GM21360 (cell line): Measurements from ENCODE around the gene SNX33.
"Not testable (repeated sequence)": the region's sequence is repeated elsewhere in the genome, so short reads cannot be mapped to it uniquely, and the experiment has no call there.

Experiments
- ATAC-seq: cut with Tn5 transposase; IDR thresholded peaks from one replicate; pipeline ENCODE4 v1.9.1; 2021; ENCODE audit warnings: mild to moderate bottlenecking, moderate library complexity; ENCODE audit not compliant: unreplicated experiment

SNX33 gene

DNA sequence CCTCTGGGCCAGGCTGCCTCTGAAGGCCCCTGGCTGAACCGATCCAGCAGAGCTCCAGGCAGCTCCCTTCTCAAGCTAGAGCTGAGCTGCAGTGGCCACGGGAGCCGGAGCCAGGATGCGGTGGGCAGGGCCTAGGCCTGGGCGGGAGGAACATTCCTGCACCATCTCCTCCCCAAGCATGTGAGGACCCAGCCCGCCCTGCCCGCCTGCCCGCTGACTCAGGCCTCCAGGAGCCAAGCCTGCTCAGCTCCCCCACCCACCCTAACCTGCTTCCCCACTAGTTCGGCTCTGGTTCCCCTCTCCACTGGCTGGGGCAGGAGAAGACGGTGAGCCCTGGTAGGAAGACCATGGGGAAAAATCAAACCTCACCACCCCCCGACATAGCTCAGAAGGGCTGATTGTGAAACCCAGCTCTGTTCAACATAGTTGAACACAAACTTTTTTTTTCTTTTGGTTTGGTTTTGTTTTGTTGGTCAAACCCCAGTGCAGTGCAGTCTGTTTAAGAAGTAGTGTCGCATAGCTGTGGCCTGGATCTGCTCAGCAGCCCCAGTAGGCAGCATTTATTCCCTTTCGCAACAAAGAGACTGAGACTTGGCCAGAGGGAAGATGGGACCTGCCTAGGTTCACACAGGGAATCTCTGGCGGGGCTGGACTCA lies 13.5 kb downstream of the SNX33 start:
- ATAC-seq, result no peak

DNA sequence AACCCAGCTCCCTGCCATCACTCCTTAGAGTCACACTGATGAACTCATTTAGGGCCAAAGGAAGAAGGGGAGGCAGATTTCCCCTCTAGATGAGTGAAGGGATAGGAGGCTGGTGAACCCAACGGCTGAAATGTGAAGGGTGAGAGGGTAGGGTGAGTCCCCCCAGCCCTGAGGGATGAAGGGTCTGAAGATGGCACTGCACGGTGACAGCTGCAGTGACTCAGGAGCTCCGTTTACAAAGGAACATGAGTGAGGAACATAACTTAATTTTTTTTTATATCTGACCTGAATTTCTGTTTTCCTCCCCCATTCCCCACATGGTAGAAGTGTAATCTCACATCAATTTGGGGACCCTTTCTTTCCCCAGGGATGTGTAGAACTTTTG lies 14.0 kb downstream of the SNX33 start:
- ATAC-seq, result no peak

DNA sequence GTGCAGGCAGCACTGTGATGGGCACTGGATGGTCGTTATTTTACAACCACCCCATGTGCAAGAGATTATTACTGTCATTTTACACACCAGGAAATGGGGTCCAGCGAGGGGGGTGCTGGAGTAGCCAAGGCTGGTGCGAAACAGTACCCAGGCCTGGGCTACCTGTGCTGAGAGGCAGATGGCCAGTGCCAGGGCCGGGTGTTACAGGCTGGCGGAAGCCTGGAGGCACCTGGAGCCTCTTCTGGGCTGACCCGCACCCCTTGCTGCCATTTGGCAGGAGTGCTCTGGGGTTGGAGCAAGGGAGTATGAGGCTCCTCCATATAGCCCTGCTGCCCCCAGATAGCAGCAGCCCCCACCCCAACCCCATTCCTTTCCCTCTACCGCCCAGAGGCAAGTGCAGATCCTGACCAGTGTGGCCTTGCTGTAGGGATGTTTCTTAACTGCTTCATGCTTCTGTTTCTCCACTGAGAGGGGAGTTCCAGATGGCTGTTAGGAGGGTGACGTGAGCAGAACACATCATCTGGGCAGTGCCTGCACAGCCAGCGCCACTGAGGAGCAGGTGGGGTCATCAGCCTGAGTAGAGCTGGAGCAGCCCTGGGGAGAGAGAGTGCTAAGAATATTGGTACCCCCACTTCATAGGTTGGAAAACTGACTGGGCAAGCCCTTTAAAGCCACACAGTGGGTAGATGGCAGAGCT lies 15.3 kb downstream of the SNX33 start:
- ATAC-seq, result no peak

DNA sequence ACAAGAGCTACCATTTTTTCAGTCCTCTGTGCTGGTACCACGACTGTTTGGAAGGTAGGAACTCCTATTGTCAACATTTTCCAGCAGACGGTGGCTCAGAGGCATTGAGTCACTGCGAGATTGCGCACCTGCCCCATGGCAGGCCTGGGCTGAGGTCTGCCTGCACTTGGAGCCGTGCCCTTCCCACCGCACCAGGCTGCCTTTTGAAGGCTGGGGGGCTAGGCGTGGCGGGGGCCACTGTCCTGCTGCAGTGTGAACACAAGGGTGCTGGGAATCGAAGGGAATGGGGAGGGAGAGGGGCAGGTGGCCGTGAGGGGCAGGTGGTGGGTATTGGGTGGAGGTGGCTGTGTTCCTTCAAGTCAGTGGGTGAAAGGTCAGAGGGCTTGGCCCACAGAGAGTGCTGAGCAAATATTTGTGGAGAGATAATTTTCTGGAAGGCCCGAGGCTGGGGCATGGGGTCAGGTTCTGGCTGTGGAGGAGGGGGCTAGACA lies 16.3 kb downstream of the SNX33 start:
- no peak for ATAC-seq

DNA sequence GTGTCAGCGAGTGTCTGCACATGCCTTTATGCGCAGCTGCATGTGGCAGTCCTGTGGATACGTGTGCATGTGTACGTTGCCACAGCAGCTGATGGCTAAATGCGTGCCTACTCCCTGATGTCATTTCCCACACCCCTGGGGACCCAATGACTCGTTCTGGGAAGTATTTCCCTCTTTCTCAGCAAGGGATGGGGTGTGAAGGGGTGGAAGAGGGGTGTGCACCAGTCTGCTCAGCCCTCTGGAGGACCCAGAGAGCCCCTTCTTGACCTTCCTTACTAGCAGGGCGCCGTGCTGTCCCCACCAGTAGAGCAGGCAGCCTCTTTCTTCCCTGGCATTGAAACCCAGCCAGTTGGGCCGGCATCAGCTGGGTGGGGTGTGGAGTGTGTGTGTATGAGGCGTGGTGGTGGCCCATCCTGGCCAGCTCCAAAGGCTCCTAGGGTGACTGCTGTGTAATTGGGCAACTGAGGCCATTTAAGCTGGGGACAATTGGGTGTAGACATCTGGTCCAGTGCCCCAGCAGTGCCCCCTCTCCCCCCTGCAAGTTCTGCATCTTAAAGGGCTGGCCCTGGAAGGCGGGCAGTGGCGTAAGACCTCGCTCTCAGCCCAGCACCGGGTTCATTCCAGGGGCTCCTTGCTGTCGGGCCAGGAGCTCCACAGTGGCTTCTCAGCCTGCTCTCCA lies 19.2 kb downstream of the SNX33 start:
- ATAC-seq, result no peak

DNA sequence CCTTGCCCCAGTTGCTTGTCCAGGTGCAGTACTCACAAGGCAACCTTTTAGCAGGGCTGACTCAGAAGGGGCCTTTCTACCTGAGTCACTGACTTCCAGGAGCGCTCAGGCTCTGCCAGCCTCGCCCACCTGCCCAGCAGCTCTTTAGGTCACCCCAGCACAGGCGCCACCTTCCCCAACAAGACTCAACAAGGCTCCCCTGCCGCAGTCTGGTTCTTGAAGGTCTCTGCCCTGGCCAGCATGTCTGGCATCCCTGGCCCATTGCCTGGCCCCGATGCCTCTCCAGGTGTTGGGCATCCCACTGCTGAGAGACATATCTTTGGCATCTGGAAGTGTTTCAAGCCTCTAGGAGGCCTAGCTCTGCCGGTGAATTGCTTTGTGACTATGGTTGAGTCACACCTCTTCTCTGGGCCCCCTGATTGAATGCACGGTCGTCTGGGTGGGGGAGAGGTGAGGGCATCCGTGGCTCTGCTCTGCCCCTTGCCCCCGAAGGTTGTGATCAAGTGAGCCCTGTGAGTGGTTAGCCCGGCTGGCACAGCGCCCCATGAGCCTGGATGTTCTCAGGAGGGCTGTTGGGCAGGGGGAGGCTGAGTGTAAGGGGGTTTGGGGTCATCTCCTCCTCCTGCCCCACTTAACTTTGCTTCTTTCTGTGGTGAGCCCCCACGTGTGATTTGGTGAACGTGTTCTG lies 21.6 kb downstream of the SNX33 start:
- no peak for ATAC-seq

DNA sequence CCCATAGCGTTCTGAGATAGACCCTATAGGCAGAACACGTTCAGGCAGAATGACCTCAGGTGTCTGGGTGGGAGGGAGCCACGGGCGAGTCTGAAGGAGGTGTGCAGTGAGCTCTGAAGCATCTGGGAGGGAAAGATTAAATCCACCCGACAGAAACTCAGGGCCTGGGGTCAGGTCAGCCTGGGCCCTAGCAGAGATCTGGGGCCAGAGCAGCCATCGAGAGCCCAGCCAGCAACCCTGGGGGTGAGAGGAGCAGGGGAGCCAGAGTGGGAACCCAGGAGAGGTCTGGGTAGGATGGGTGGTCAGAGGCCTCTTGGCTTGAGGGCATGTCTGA lies 22.1 kb downstream of the SNX33 start:
- ATAC-seq, result no peak

DNA sequence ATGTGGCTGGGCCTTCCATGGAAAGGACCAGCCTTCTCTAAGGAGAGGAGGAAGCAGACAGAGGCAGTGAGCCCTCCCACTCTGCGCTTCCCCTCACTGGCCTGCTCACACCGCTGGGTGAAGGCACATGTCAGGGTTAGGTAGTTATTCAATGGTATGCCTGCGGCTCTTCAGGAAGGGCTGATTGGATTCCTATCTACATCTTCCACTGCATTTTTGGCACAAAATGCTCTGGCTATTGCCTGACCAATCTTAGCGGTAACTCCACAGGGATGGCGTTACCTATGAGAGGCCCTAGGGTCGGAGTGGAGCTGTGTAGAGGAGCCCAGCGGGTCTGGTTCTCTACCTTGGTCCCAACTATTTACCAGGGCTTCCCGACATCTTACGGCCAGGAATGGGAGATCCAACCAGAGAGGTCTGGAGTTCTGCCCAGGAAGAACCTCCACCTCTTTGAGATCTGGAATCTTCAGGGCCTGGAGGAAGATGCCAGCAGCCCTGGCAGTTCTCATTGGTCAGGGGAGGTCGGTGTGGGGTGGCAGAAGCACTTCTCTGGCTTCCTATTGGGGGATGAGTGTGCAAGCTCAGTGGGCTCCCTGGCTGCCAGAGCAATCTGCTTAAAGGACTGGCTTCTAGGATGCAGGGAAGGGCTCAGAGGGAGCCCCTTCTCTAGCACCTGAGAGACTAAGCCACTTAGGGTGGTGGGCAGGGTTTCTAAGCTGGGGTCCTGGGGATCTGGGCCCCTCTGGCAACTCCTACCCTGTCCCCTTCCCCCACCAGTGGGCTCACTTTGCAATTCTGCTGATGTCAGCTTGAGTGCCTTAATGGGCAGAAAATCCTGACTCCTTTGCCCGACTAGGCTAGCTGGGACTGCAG lies 24.3 kb downstream of the SNX33 start:
- ATAC-seq, result no peak

DNA sequence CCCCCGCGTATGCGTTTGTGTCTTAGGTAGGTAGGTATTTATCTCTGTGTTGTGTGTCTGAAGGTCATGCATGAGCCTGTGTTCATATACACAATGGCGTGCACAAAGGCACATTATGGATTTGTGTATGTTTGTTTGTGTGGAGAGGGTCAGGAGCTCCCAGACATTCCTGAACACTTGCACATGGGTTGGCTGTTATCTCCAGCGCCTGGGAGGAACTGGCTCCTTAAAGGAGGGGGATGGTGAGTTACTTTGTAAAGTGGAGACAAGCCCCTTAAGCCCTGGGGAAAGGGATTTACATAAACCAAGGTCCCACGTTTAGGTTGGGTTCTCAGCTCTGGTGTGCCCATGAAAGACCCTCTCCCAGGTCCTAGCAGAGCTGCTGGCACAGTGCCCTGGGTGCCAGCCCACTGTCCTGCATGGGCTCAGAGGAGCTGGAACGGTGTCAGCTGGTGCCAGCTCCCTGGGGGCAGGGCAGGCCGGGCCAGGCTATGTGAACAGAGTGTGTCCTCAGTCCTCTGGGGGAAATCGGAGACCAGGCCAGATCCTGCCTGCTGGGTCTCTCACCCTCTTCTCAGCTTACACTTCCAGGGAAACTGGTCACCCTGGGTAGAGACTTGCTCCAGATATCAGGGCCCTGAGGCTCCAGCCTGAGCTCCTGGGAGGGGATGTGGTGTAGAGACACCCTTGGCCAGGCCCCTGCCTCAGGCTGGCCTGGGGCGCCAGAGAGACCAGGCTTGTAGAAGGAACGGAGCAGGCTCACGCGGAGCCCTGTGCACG lies 25.1 kb downstream of the SNX33 start:
- ATAC-seq, result no peak

DNA sequence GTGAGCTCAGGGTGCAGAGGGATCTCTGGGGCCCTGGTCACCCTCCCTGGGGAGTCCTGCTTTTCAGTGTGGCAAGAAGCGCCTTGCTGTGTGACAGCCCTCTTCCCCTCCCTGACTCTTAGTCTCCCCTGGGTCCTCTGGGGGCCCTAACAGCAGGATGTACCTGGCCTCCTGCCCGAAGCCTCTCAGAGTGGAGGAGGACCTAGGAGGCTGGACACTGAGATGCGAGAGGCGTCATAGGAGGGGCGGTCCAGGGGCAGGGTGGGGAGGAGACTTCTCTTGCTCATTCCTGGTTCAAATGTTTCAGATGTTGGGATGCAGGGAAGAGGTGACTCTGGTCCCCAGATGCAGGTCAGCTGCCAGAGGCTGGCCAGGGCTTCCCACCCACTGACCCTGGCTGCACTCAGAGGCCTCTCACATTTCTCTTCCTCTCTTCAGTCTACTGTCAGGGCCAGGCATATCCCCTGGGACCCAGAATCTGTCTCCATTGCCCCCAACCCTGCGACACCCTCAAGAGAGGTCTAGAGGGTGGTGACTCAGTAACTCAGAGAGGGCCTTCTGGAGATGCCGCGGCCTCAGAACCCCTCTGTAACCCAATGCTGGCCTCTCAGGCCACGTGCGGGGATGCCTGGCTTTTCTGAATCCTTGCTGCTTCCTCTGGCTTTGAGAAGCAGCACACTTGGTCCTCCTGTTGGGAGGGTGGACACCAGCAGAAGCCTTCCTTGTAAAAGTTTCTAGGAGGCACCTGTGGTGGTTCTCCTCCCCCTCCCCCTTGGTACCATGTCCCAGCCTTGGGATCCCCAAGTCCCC lies 25.9 kb downstream of the SNX33 start:
- no peak for ATAC-seq

DNA sequence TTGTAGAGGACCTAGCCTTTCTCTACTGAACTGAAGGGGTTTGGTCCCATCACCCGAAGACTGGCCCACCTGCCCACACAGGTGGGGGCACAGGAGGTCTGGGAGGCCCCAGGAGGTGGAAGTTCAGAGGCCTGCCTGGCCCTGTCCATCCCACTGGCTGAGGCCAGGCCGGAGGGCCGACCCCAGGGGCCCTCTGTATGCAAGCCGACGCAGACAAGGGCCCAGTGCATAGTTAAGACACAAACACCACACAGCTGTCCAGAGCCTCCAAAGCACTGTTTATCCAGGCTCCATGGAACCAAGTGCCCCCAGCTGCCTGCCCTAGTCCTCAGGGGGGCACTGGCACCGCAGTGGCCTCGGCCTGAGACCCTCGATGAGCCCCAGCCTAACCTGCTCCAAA lies 26.7 kb downstream of the SNX33 start:
- no peak for ATAC-seq

DNA sequence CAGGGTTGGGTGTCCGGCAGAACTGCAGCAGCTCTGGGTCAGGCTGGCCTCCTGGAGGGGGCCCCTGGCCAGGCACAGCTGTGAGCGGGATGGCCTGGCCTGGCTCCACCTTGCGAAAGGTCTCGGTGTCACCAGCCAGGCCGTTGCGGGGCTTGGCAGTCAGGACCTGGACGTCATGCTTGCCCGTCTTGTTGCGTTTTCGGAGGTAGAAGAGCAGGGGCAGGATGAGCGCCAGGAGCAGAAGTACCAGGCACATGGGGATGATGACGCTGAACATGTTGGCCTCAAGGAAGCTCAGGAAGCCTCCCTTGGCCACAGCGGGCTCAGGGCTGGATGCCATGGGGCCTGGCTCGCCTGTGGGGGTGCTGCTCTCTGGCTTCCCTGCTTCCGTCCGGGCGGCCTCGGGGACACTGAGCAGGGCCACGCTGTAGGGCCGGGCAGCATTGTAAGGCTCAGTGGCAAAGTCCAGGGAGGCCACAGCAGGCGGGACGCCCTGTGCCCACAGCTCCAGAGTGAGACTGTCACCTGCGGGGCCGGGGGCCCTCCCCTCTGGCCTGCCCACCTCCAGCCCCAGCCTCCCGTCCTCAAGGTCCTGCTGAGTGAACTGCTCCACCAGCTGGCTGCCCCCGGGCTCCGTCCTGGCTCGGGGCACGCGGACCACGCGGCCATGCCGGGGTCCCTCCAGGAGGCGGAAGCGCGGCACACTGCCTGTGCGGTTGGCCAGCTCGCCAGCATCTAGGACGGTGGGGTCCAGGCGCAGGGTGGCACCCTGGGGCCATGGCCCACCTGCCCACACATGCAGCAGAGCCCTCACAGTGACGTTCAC lies 28.1 kb downstream of the SNX33 start:
- ATAC-seq, result no peak

DNA sequence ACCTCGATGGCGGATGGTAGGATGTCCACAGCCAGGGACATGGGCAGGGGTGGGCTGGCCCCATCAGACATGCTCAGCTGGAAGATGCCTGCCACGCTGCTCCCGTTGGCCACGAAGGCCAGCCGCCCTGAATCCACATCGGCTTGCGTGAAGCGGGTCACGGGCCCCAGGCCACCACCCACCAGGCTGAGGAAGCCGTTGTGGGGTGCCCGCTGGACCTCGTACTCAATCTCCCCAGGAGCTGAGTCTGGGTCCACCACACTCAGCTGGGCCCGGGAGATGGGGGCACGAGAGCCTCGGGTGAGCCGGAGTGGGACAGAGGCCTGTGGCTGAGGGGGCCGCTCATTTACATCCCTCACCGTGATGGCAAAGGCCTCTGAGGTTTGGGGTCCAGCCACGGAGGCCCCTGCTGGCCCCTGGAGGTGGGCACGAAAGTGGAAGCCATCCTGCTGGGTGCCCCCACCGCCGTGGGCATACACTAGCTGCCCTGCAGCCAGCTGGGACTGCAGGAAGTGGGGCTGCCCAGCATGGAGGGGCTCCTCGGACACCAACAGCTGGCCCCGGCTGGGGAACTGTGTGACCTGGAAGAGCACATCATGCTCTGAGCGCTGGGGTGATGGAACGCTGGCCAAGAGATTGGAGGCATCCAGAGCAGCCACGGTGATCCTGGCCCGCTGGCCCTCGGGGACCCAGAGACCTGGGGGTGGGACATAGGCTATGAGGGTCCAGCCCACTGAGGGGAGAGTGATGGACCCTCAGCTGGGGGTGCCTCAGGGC lies 29.2 kb downstream of the SNX33 start:
- no peak for ATAC-seq

DNA sequence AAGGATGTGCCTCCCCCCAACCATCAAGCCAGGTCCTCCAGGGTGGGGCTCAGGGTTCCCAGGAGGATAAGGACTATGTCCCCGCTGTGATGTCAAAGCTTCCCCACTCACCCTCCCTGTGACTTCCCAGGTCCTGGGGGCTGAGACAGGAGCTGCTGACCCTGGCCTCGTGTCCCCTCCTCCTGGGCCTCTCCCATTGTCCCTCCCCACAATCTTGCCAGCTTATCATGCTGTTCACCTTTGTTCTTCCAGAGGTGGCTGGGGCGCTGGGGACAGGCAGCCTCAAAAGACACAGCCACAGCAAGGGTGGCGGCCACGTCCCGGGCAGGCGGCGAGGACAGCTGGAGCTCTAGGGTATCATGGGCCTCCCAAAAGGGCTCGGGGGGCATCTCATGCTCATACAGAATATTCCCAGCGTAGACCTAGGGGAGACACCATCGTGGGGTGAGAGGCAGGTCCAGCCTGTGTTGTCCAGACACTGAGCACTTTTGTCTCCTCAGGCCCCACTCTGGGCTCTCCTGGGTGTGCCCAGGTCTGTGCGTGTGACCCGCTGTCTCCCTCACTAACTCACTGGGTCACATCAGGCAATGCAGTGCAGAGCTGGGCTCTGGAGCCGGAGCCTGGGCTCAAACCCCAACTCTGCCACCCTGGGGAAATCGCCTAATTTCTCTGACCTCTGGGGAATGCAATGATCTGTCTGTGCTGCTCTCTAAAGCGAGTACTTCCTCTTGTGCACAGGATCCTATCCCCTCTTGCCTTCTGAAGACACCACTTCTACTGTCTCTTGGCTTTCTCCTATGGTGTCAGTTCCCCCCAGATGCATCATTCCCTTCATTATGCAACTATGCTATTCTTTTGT lies 30.0 kb downstream of the SNX33 start:
- no peak for ATAC-seq

DNA sequence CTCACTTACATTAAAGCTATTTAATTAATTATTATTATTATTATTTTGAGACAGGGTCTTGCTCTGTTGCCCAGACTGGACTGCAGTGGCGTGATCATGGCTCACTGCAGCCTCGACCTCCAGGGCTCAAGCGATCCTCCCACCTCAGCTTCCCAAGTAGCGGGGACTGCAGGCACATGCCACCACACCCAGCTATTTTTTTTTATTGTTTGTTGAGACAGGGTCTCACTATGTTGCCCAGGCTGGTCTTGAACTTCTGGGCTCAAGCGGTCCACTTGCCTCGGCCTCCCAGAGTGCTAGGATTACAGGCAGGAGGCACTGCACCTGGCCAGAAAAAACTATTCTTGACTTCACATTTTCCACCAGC lies 30.6 kb downstream of the SNX33 start:
- not testable (repeated sequence) for ATAC-seq

DNA sequence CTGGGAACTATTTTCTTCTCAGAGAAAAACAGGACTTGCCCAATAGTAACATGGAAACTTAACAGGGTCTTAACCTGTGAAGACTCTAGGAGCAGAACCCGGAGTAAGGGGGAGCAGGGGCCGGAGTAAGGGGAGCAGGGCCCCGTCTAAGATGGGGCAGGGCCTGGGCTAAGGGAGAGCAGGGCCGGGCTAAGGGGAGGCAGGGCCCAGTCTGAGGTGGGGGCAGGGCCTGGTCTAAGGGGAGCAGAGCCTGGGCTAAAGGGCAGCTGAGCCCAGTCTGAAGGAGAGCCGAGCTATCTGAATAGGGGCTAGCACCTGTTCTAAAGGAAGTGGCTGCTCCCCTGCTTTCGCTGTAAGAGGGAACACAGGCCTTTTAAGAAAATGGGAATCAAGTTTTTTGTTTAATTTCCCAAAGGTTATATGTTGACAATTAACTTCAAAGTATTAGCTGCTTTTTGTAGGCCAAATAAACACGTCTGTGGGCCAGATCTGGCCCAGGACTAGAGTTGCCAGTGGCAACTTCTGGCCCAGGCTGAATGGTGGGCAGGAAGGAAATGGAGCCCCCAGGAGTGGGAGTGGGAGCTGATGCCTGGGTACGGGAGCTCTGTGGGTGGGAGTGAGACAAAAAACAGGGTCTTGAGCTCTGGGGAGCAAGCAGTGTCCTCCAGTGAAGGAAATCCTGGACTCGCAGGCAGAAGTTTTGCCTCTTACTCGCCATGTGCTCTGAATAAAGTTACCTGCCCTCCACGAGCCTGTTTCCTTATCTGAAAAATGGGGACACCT lies 32.5 kb downstream of the SNX33 start:
- no peak for ATAC-seq
